DMS153 (cell line): ENCODE measurements around the gene NCBP3.
"Not testable (repeated sequence)": the region's sequence is repeated elsewhere in the genome, so short reads cannot be mapped to it uniquely, and the experiment has no call there.

Source experiments
- DNase-seq: peaks from one replicate; lab custom pipeline; 2025; lab: John Stamatoyannopoulos, UW

NCBP3 gene

GRCh38 chr17:3879591-3880417 is 33.8 kb upstream of the NCBP3 start:
- DNase-seq: no peak

- no peak for DNase-seq
Measured at GRCh38 chr17:3879186-3879585, 33.1 kb upstream of the NCBP3 start.

- no peak for DNase-seq
Measured at GRCh38 chr17:3877220-3877619, 31.2 kb upstream of the NCBP3 start.

DNA sequence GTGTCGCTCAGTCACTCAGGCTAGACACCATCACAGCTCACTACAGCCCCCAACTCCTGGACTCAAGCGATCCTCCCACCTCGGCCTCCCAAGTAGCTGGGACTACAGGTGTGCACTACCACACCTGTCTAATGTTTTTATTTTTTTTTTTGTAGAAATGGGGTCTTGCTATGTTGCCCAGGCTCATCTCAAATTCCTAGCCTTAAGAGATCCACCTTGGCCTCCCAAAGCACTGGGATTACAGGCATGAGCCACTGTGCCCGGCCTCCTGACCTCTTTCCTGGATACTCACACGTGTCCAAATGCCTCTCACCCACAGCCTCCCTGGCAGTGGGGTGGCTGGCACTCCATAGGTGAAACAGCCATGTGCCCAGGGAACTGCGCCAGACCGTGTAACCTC is 29.3 kb upstream of the NCBP3 start:
- DNase-seq: no peak

DNA sequence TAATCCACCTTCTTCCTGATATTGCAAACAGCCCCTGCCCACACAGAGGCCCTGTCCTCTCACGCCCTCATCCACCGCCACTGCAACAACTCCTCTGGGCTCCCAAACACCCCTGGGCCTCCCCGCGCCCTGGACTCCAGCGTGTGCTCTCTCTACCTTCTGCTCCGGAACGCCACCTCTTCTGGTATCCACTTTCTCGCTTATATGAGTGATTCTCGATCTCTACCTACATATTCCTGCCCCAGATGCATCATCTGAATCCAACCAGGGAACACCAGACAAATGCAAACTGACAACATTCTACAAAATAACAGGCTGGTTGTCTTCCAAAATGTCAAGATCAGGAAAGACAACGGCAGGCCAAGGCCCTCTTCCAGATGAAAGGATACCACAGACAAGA is 27.8 kb upstream of the NCBP3 start:
- no peak for DNase-seq

- no peak for DNase-seq
Measured at GRCh38 chr17:3870871-3871306, 24.8 kb upstream of the NCBP3 start.

- no peak for DNase-seq
Measured at GRCh38 chr17:3867606-3868005, 21.6 kb upstream of the NCBP3 start.

DNA sequence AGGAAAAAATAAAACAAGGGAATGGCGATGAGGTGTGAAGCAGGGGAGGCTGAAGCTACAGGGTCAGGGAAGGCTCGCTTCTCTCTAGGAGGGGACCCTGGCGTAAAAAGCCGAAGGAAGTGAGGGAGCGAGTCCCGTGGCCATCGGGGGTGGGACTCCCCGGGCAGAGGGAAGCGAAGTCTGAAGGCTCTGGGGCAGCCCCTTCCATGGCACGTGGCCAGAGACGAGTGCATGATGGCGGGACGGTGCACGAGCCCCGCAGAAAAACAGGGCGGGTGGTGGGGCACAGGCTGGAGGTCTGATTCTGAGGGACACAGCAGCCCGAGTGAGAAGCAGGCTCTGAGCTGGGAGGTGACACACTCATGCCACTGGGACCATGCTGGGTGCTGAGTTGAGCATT is 21.1 kb upstream of the NCBP3 start:
- no peak for DNase-seq

DNA sequence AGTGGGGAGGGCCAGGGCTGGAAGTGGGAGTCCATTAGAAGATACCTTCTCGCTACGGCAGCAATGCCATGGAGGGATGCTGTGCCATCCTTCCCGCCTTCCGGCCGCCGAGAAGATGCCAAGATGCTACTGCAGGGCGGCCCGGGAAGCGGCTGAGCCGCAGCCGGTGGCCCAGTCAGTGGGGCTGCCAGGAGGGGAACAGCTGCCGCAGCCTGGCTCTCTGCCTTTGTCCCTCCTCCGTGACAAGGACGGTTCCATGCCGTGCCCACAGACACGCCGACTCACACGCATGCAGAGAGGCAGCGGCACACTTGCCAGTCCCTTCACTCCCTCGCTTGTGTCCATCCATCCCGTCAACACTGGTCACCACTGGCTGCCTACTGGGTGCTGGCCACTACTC is 20.2 kb upstream of the NCBP3 start:
- no peak for DNase-seq

GRCh38 chr17:3865176-3865575 is 19.1 kb upstream of the NCBP3 start:
- DNase-seq: no peak

DNA sequence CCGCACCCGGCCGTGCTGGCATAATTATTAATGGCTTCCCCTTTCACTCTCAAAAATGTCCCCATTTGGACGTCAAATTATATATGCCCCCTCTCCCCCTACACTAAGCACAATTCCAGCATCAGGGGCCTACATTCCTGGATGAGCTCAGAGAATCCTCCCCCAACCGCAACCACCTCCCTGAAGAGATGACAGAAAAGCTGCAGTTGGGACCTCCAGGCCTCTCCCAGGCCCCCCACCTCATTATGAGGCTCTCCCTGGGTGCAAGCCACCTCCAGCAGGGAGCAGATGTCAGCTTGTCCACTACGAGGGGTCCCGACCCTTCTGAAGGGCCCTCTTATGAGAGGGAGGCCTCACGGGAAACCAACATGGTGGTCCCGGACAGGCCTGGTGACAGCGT is 18.5 kb upstream of the NCBP3 start:
- DNase-seq: no peak

DNA sequence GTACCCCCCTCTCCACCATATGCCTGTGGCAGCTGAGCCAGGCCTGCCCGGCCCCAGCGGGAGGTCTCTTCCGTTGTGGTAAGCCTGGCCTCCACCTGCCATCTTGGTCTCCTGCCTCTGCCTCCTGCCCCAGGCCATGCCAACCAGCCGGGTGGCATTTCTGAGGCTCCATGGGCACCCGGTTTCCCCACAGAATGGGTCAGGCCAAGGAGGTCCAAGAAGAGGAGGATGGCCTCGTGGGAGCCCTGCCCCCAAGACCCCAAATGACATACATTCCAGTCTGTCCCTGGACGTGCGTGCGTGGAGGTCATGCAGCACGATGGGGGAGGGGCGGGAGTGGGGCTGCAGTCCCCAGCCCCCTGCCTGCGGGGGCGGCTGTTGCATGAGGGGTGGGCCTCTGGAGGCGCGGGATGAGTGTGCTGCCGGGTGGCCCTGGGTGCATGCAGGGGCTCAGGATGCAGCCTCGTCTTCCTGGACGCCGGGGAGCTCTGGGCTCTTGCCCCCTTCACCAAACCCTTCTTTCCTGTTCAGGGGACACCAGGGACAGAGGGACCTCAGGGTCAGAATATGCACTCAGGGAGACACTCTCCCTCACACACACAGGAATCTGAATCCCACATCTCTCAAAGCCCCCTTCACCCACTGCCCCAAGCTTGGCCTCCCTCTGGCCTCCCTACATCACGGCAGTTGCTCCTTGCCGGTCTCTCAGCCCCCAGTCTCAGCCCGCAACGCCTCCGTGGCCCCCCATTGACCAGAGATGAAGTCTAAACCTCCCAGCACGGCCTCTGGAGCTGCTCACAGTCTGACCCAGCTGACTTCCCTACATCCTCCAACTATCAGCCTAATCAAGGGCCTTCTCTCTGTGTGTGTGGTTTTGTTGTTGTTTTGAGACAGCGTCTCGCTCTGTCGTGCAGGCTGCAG is 16.0 kb upstream of the NCBP3 start:
- no peak for DNase-seq

GRCh38 chr17:3860939-3861700 is 15.1 kb upstream of the NCBP3 start:
- no peak for DNase-seq

GRCh38 chr17:3859940-3860339 is 13.9 kb upstream of the NCBP3 start:
- DNase-seq: no peak

DNA sequence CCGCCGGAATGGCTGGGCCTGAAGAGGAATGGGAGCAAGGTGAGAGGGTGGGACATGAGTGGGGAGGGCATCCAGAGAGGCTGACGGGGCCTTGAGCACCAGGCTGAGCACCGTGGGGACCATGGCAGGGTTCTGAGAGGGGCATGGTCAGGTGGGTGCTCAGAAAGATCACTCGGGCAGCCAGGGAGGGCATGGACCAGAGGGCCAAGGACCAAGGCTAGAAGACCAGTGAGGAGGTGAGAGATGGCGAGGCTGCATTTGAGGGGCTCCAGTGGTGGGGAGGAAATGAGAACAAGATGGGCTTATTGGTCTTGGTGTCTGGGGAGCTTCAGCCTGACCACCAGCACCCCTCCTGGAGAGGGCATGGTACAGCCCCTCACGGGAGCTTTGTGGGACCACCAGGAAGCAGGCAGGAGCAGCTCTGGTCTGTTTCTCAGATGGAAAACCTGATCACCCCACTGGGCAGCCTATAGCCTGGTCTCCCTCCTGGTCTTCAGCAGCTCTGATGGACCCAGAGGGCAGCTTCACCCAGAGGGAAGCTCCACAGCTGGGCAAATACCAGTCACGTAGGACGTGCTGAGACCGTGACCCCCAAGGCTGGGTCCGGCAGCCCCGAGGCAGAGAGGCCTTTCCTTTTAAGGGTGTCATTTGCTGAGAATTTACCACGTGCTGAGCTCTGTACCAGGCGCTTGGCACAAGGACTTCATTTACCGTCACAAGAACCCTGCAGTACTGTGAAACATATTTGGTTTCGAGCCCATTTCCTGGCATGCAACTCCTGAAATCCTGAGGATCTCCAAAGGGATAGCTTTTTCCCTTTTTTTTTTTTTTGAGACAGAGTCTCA is 11.4 kb upstream of the NCBP3 start:
- no peak for DNase-seq

- DNase-seq: not testable (repeated sequence)
Measured at GRCh38 chr17:3854204-3854603, 8.2 kb upstream of the NCBP3 start.

GRCh38 chr17:3852561-3852960 is 6.5 kb upstream of the NCBP3 start:
- DNase-seq: no peak

GRCh38 chr17:3851461-3852100 is 5.5 kb upstream of the NCBP3 start:
- DNase-seq: no peak

DNA sequence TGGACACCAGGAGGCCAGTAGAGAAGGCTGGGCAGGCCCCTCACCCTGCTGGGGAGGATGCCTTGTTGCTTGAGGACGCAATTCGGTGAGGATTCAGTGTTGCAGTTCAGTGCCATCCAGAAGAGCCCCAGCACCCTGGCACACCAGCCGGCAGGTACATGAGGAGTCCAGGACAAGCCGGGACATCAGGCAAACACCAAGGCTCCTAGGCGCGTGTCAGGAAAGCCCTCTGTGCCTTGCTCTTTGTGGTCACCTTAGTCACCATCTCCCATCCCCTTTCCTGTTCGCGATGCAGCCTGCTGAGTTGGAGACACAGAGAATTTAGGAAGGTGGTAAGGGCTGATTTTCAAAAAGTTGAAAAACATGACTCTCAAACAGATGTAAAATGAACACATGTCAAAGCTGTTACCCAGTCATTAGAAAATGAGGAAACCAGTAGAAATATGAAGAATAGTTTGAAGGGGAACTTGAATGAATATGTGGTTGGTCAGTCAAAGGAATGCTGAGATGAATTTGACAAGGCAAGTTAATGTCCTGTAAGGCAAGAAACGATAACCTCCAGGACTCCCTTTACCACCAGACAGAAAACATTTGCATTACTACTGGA is 2.3 kb upstream of the NCBP3 start:
- DNase-seq: no peak

DNA sequence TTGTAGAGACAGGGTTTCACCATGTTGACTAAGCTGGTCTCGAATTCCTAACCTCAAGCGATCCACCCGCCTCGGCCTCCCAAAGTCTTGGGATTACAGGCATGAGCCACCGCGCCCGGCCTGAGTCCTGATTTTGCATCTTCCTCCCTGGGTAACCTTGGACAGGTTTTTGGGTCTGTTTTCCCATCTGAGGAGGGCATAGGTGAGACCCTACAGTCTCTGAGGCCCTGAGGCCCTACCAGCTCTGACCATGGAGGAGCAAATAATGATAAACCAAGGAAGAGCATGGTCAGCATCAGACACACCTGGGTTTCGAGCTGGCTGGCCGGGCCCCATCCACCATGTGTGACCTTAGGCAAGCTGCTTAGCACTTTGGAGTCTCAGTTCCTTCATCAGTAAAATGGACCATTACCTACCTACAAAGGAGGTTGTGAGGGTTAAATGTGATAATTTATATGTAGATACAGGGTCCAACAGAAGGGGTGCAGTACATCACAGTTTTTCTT is 1.2 kb upstream of the NCBP3 start:
- no peak for DNase-seq
